HG03159 (cell line): ENCODE data around the gene CCDC146.
"Not testable (repeated sequence)": the region's sequence is repeated elsewhere in the genome, so short reads cannot be mapped to it uniquely, and the experiment has no call there.

Experiments used
- ATAC-seq: cut with Tn5 transposase; IDR thresholded peaks from one replicate; pipeline ENCODE4 v1.9.1; 2021; ENCODE audit warnings: mild to moderate bottlenecking, moderate library complexity; ENCODE audit not compliant: unreplicated experiment

Gene CCDC146

GRCh38 chr7:77327067-77327931, 204.9 kb downstream of the CCDC146 start:
- no peak for ATAC-seq

GRCh38 chr7:77327932-77328628, 205.7 kb downstream of the CCDC146 start:
- no peak for ATAC-seq

- no peak for ATAC-seq
Observed at GRCh38 chr7:77328669-77329068, 206.3 kb downstream of the CCDC146 start.

- no peak for ATAC-seq
Observed at GRCh38 chr7:77329466-77330168, 207.2 kb downstream of the CCDC146 start.

DNA sequence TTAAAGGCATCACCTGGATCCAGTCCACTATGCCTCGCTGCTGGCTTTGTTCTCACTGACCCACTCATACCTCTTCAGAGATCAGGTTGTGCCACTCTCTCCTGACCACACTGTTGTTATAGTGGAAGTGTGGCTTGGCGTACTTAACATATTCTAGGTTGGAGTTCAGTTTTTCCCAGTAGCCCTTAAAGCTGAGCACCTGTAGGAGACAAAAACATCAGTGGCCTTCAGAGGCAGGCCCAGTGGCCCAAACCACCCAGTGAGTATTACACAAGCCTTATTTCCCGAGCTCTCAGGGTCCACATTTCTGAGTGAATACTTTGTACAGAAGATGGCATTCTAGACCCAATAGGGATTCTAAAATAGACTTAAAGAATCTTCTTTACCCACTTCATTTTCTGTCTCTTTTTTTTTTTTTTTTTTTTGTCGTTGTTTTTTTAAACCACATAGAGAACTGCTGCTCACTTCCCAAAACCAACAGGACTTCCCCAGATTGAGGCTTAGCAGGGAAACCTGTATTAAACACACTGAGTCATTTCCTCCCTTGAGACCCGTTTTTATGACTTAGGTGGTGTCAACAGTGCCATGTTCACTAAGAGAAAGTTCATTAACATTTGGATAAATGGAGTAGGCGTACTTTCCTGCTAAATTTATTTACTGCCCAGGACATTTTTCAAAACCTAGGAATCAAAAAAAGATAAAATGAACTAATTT, 207.9 kb downstream of the CCDC146 start:
- peak; percentile 55 for ATAC-seq

DNA sequence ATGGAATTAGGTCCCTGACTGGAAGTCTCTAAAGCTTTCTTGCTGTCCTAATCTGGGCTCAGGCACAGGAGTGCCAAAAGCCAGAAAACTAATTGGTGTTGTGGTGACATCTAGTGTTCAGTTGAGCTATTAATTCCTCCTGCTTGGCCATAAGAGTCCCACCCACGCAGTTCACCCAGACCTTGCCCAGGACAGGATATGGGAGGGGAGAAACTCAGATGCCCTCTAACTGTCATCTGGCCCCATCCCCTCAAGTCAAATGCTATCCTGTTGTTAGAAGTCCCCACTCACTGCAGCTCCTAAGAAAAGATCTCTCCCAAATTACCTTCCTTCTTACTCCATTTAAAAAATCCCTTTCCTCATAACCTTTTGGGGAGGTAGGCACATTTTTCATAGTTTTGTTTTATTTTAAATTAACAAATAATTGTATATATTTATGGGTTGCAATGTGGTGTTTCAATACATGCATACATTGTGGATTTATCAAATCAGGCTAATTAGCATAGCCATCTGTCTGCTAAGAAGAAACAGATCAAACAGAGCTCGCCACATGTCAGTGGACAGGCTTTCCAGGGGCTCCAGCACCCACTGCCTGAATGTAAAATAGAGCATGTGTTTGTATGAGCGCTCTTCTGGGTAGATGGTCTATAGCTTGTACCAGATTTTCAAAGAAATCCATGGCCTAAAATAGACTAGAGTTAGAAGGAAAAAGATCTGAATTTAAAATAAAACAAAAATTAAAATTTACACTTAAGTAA, 209.7 kb downstream of the CCDC146 start:
- peak; percentile 68 for ATAC-seq

DNA sequence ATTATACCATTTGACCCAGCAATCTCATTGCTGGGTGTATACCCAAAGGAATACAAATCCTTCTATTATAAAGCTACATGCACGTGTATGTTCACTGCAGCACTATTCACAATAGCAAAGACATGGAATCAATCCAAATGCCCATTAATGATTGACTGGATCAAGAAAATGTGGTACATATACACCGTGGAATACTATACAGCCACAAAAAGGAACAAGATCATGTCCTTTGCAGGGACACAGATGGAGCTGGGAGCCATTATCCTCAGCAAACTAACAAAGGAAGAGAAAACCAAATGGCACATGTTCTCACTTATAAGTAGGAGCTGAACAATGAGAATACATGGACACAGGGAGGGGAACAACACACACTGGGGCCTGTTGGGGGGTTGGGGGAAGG, 211.6 kb downstream of the CCDC146 start:
- ATAC-seq: not testable (repeated sequence)

DNA sequence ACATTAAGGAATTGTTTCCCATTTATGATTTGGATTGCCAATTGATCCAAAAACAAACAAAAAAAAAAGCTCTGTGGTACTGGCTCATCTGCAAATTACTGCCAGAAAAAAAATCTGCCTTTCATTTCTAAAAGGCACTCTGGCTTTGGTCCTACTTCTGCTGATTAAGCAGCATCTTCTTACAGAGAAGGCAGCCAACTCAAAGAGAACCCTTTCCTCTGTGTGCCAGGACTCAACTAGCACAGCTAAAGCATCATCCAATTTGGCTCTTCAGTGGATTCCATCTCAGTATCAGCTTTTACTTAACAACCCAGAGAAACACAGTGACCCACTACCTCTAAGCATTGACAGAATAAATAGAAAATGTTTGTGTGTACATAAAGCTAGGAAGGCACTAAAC, 213.2 kb downstream of the CCDC146 start:
- no peak for ATAC-seq

DNA sequence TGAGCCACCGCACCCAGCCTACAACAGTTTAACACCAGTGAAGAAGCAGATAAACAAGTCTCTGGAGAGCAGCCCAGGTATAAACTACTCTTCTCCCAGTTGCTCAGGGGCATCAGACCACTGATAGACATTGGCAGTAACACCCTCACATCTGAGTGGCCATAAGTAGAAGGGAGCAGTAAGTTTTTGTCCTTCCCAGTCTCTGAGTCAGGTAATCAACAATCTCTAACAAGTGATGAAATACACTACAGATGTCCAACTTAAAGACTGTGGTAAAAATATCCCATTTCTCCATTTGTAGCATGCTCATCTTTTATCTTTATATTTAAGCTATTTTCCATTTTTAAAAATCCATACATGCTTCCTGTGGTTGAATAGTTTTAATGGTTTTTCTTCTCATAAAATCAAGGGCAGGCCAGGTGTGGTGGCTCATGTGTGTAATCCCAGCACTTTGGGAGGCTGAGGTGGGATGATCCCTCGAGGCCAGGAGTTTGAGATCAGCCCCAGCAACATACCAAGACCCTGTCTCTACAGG, 215.1 kb downstream of the CCDC146 start:
- ATAC-seq: no peak

GRCh38 chr7:77338260-77338659, 215.8 kb downstream of the CCDC146 start:
- ATAC-seq: no peak

DNA sequence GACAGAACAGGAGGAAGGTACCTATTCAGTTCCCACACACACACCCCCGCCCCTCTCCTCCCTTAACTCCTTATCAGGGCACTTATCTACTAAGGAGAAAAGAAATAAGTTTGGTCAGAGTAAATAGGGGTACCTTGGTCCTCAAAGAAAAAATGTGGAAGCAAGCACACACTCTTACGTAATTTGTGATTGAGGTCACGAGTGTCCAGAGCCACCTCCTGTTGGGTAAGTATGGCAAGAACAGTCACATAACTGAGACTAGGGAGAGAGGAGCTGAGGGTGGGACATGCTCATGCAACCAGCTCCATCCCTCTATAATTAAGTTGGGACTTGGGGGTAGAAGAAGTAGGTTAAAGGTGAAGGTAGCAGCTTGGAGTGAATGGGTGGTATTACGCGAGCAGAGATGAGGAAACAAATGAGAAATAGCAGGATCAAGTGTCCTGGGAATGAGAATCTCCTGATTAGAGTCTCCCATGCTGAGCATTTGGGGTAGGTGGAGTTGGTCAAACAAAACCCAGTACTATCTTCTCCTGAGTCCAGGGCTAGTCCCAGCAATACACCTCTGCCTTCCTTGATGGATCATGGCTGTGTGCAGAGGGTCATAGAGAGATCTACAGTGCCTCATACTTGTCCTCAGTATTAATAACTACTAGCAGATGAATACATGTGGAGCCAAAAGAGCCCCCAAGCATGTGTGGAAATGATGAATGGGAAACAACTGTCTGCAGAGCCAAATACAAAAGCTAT, 216.6 kb downstream of the CCDC146 start:
- no peak for ATAC-seq

DNA sequence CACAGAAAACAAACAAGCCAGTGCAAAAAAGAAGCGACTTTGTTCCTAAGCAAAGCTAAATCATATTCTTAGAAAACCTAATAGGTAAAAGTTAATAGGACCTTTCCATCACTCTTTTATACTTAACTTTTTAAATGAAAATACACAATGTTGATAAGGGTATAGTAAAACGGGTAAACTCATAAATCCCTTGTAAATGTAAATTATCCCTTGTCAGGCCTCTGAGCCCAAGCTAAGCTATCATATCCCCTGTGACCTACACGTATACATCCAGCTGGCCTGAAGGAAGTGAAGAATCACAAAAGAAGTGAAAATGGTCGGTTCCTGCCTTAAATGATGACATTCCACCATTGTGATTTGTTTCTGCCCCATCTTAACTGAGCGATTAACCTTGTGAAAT, 217.3 kb downstream of the CCDC146 start:
- ATAC-seq: no peak
